Esophagus mucosa (tissue), 1 donor: ENCODE data around the gene CD160. TPM values are rescaled to one million over a fixed set of nuclear protein-coding genes. Genes with fewer than 3 reads are reported as not detected.
"Not testable (repeated sequence)": the region's sequence is repeated elsewhere in the genome, so short reads cannot be mapped to it uniquely, and the experiment has no call there.

ENCODE experiments used
- ATAC-seq: fragments of 200-7000 bp; cut with Tn5 transposase; one replicate; pipeline ENCODE4 v1.9.1; 2020
- total RNA-seq: library from RNA; stranded (reverse); gene quantifications from one replicate; pipeline ENCODE4 v1.2.4, GENCODE V29; 2023
- donor health status: DM: yes; HTN: yes; CAD: no.

Gene CD160, protein sequence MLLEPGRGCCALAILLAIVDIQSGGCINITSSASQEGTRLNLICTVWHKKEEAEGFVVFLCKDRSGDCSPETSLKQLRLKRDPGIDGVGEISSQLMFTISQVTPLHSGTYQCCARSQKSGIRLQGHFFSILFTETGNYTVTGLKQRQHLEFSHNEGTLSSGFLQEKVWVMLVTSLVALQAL
- not detected for total RNA-seq

DNA sequence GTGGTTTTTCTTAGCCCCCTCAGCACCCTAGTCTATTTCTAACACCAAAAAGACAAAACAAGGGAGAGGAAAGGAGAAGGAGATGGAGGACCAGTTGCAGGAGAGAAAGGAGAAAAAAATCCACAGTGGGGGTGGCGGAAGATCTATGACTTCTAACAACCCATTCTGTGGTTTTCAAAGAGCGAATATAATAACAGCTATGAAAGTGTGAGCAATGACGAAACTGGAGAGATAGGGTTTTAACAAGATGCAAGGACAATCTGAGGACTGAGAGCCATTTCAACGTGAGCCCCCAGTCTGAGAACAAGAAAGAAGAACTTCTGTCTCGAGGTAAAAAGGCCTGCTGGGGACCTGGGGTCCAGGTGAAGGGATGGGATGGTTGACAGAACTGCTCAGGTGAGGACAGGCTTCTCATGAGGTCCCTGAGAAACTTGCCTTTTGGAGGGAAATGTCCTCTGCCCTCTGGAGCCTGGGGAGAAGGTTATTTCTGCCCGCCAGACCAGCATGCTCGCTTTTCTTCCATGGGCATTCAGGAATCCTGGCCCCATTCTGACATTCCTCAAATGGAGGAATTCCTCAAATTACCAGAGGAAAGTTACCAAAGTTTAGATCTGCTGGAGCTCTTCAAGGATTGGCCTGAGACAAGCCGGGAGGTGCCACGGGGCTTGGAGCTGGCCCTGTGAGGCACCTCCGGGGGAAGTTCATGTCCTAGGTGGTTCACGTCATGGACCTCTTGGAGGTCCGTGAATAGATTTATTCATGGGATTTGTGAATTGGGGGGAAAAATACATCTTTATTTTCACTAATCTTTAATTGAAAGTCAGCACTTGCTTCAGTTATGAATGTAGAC, at the start of gene CD160:
CD160 (plus strand) TSS at position 270 of the 850 bp plus-strand sequence. CDS start 8,829 bp downstream, outside the sequence.
- ATAC-seq: no peak

- ATAC-seq: not testable (repeated sequence)
Measured at GRCh38 chr1:145670995-145671745, 48.1 kb upstream of the CD160 start.

GRCh38 chr1:145673217-145673616, 46.1 kb upstream of the CD160 start:
- ATAC-seq: not testable (repeated sequence)

- peak; percentile 80 for ATAC-seq
Measured at GRCh38 chr1:145684858-145685257, 34.4 kb upstream of the CD160 start.

DNA sequence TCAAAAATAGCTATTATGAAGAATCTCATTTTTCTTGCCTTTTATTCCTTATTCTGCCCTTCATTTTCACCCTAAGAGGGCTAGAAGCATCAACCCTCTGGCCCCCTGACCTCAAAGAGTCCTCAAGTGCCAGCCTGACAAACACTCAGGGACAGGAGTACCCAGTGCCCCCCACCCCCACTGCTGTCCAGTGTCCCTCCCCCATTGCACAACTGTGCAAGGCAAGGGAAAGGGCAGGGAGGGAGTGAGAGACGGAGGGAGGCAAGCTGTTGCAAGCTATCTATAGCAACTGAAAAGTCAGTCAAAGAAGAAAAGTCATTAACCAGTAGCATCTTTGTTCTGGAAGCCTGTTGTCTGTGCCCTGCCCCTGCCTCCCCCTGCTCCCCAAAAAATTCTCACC, 33.2 kb upstream of the CD160 start:
- not testable (repeated sequence) for ATAC-seq

GRCh38 chr1:145688328-145688727, 31.0 kb upstream of the CD160 start:
- no peak for ATAC-seq

DNA sequence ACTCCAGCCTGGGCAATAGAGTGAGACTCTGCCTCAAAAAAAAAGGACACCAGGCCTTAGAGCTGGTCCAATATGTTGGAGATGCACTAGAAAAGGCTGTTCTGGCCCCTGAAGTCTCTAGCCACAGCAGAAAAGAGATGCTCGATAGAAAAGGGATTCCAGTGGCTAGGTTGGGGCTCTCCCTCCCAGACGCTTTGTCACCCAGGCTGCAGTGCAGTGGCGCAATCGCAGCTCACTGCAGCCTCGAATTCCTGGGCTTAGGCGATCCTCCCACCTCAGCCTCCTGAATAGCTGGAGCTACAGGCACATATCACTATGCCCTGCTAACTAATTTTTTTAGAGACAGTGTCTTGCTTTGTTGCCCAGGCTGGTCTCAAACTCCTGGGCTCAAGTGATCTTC, 30.4 kb upstream of the CD160 start:
- ATAC-seq: no peak

- ATAC-seq: no peak
Measured at GRCh38 chr1:145689922-145690321, 29.4 kb upstream of the CD160 start.

DNA sequence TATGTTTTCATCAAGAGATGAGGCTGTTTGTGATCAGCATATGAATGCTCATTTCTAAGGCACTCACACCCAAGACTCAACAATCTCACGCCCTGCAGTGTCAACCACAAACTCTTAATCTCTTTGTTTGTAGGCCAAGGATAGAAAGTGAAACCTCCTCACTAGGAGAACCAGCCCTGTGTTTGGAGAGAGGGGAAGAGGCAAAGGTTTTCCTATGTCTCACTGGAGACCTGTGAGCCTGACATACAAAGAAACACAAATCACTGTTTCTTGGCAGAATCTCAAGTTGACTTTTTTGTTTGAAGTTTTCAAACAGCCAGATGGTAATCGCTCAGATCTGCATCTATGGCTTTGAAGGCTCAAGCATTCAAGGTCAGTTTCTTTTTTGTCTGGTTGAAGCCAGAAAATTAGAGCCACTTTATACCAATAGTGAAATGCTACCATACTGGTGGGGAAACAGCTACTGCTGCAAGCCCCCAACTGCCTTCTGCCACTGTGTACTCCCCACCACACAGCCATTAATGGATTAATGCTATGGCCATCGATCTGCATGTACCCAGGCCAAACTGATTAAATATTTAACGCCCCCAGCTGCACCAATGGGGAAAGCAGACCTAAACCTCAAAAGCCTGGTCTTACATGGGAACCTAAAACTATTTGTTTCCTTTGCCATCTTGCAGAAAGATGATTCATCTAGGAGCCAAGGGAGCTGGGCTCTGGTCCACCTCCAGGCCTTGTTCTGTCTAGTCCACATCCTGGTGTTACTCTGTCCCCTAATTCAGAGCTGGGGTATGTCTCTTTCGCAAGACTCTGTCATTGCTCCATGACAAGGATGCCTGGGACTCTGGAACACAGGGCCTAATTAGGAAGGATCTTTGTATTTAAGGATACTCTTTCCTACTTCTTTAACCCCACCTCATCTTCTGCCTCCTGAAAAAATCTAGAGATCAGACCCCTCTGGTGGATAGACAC, 28.4 kb upstream of the CD160 start:
- peak; percentile 77 for ATAC-seq

DNA sequence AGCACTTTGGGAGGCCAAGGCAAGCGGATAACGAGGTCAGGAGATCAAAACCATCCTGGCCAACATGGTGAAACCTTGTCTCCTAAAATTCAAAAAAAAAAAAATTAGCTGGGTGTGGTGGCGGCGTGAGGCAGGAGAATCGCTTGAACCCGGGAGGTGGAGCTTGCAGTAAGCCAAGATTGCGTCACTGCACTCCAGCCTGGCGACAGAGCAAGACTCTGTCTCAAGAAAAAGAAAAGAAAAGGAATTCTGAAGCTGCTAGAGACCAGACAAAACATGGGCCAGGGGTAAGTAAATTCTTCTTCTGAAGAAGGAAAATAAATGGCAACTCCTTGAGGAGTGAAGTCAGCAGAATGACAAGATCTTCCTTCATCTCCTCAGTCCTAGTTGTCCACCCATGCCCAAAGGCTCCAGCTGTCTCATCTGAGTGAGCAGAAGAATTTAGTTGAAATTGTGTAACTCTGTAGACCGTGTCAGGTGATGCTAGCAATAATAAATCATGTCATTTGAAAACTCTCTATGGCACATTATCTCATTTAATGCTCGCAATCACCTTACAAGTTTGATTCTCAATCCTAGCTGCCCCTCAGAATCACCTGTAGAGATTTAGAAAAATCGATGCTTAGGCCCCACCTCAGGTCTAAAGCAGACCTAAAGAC, 26.4 kb upstream of the CD160 start:
- no peak for ATAC-seq

GRCh38 chr1:145695821-145696629, 23.3 kb upstream of the CD160 start:
- ATAC-seq: no peak

- ATAC-seq: no peak
Measured at GRCh38 chr1:145696630-145696960, 22.7 kb upstream of the CD160 start.

GRCh38 chr1:145701306-145701862, 17.9 kb upstream of the CD160 start:
- no peak for ATAC-seq

DNA sequence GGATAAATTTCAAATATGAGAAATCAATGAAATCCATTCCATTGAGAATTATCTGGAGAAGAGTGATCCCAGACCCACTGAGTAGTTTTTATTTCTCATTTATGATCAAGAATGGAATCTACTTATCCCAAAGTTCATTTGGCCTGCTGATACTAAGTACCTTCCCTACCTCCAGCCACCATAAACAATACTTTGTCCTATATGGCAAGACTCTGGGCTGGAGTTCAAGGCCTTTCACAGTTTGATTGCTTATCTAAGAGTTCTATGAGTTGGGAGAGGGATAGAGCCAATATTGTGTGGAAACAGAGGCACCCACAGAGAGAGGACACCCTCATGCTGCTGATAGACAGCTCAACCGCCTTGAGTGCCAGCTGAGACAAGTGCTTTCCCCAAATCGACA, 17.2 kb upstream of the CD160 start:
- no peak for ATAC-seq

- no peak for ATAC-seq
Measured at GRCh38 chr1:145702826-145703225, 16.5 kb upstream of the CD160 start.

GRCh38 chr1:145705622-145706021, 13.7 kb upstream of the CD160 start:
- no peak for ATAC-seq

- ATAC-seq: peak; percentile 77
Measured at GRCh38 chr1:145706086-145706664, 13.1 kb upstream of the CD160 start.

GRCh38 chr1:145707183-145707867, 12.0 kb upstream of the CD160 start, which contains the start of gene PDZK1:
Gene PDZK1 (minus strand): TSS chr1:145707368. CDS start chr1:145688021, 19,347 bp downstream.
- no peak for ATAC-seq

GRCh38 chr1:145708063-145708462, 11.2 kb upstream of the CD160 start:
- ATAC-seq: no peak
